ENCODE measurements around the gene SPIN1.
A peak's percentile ranks its signal among the peaks of the same experiment; 100 is the strongest.

The SPIN1 gene

GRCh38 chr9:88388886-88389605, 802 bp downstream of the SPIN1 start:
- DNase-seq: peak; percentile 70 to 88

- no peak for DNase-seq
These were observed 2.2 kb downstream of the SPIN1 start for GRCh38 chr9:88390371-88390990.

DNA sequence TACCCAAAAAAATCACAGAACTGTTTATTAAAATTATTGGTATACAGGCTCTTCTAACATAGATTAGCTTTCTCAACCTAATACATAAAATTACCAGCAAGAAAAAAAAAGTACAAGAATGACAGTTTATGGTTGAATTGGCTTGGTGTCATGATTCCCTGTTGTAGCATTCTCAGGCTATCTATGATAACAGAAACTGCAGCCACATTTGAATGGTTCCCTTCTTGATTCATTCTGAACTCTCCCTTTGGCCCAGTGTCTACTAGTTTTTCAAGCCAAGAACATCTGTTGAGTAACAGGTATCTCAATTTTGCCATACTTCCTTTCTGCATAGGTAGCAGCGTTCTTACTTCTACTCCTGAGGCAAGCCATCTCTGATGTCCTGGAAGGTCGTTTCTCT, 3.0 kb downstream of the SPIN1 start:
- no peak for DNase-seq

- DNase-seq: peak in 1 of 2 donors; percentile 53
These were observed 3.7 kb downstream of the SPIN1 start for GRCh38 chr9:88391921-88392320.

- DNase-seq: no peak
These were observed 4.3 kb downstream of the SPIN1 start for GRCh38 chr9:88392549-88392948.

DNA sequence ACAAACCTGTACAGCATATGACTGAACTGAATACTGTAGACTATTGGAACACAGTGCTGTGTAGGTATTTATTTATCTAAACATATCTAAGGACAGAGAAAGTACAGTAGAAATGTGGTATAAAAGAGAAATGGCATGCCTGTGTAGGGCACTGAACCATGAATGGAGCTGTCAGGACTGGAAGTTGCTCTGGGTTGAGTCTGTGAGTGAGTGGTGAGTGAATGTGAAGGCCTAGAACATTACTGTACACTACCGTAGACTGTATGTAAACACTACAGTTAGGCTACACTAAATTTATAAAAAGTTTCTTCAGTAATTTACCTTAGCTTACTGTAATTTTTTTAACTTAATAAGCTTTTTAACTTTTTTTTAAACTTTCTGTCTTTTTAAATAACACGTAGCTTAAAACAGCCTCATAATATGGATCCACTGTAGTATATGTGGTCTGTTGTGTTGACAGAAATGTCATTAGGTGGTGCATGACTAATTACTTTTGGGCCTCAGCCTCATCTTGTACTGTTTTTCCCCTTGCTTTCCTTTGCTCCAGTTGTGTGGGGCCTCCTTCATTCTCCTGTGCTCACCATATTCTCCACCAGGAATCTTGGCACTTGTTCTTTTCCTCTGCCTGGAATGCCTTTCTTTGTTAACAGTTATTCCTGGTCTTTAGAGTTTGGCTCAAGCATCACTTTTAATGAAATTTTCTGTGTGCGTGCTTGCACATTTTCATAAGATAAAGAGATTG, 8.8 kb downstream of the SPIN1 start:
- no peak for DNase-seq

- DNase-seq: no peak
These were observed 9.8 kb downstream of the SPIN1 start for GRCh38 chr9:88398016-88398415.

GRCh38 chr9:88399966-88400365, 11.7 kb downstream of the SPIN1 start:
- DNase-seq: no peak

DNA sequence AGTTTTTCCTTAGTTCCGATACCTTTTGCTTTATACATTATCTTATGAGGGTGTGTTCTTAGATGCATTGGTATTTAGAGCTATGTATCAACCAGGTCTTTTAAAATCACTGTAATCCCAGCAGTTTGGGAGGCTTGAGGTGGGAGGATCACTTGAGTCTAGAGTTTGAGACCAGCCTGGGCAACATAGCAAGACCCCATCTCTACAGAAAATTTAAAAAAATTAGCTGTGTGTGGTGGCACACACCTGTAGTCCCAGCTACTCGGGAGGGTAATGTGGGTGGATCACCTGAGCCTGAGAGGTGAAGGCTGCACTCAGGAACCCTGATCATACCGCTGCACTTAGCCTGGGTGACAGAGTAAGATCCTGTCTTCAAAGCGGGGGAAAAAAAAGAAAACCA, 15.1 kb downstream of the SPIN1 start:
- DNase-seq: no peak

GRCh38 chr9:88406051-88406450, 17.8 kb downstream of the SPIN1 start:
- no peak for DNase-seq

DNA sequence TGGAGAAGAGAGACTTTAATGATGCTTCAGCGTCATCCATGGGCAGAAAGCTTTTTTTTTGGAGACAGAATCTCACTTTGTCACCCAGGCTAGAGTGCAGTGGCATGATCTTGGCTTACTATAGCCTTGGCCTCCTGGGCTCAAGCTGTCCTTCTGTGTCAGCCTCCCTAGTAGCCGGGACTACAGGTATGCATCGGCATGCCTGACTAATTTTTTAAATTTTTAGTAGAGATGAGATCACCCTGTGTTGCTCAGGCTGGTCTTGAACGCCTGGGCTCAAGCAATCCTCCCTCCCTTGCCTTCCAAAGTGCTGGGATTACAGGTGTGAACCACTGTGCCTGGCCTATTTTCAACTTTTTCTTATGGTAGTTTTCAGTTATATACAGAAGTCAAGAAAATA, 23.2 kb downstream of the SPIN1 start:
- no peak for DNase-seq

- no peak for DNase-seq
These were observed 26.1 kb downstream of the SPIN1 start for GRCh38 chr9:88414298-88414697.

DNA sequence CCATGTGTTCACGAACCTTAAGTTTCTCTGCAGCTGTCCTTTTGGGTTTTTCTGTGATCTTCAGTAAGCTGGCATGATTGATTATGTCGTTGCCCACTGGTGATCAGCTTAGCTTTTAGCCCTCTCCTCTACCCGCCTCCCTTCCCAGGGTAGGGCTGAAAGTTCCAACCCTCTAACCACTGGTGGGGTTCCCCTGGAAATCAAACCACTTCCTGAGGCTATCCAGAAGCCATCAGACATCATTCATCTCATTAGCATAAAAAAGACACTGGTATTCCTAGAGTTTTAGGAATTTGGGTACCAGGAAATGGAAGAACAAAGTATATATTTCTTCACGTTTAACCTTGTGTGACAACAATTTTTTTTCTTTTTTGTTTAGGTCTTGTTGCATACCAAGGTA, 29.8 kb downstream of the SPIN1 start:
- DNase-seq: no peak

- peak in 1 of 2 donors; percentile 17 for DNase-seq
These were observed 30.7 kb downstream of the SPIN1 start for GRCh38 chr9:88418715-88419540.

GRCh38 chr9:88420227-88420626, 32.0 kb downstream of the SPIN1 start:
- no peak for DNase-seq

DNA sequence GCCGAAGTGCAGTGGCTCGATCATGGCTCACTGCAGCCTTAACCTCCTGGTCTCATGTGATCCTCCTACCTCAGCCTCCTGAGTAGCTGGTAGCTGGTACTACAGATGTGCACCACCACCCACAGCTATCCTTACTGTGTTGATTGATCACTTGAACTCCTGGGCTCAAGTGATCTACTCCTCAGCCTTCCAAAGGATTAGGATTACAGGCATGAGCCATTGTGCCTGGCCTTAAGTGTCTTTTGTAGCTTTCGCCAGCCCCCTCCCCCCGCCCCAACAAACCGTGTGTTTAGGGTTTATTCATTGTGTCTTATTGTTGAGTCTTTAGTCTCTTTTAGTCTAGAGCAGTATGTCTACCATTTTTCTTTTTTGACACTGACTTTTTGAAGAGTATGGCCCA, 33.1 kb downstream of the SPIN1 start:
- no peak for DNase-seq

DNA sequence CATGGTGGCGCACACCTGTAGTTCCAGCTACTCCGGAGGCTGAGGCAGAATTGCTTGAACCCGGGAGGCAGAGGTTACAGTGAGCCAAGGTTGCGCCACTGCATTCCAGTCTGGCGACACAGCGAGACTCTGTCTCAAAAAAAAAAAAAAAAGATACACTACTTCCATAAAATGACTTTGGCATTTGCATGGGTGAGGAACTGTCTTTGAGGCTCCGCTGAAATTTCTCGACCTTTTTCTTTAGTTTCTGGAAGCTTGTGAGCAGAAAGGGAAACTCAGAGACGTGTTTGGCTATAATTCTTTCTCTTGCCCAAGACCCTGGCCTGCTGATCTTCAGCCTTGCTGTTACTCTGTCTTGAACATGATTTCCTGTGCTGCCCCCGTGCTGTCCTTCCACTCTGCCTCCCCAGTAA, 37.3 kb downstream of the SPIN1 start:
- peak; percentile 90 to 93 for DNase-seq

GRCh38 chr9:88426651-88427050, 38.4 kb downstream of the SPIN1 start:
- no peak for DNase-seq

DNA sequence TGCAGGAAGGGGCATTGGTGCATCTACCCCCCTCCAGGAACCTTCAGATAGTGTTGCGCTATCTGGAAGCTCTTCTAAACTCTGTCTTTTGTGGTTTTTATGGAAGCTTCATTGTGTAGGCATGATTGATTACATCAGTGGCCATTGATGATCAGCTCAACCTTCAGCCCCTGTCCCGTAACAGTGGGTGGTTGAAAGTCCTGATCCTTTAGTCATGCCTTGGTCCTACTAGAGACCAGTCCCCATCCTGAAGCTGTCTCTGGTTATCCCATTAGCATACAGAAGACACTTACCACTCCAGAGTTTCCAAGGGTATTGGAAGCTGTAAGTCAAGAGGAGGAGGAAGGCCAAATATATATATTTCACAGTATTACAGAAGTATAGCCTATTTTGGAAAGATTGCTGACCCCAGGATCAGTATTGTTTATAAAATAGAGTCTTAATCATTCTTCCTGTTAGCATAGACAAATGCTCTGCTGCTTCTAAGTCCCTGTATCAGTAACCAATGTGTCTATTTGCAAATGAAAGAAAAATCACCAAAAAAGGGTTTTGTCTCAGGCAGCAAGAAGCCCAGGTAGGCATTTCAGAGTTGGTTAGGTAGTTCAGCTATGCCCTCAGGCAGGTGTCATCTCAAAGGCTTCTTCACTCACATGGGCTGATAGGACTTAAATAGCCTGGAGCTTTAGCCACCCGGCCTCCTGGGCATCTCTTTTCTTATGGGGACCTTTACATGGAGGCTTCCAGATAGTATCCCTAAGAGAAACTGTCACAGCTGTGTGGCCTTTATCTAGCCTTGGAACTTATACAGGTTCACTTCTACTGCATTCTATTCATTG, 41.6 kb downstream of the SPIN1 start:
- DNase-seq: no peak

- no peak for DNase-seq
These were observed 45.5 kb downstream of the SPIN1 start for GRCh38 chr9:88433583-88434255.

- no peak for DNase-seq
These were observed 47.1 kb downstream of the SPIN1 start for GRCh38 chr9:88435336-88435735.
